NCI-H2196 (cell line): Measurements from ENCODE around the gene LSM2.
"Not testable (repeated sequence)": the region's sequence is repeated elsewhere in the genome, so short reads cannot be mapped to it uniquely, and the experiment has no call there.

Experiments used
- DNase-seq: peaks from one replicate; lab custom pipeline; 2025; ENCODE audit not compliant: unreplicated experiment; lab: John Stamatoyannopoulos, UW

Gene LSM2

DNA sequence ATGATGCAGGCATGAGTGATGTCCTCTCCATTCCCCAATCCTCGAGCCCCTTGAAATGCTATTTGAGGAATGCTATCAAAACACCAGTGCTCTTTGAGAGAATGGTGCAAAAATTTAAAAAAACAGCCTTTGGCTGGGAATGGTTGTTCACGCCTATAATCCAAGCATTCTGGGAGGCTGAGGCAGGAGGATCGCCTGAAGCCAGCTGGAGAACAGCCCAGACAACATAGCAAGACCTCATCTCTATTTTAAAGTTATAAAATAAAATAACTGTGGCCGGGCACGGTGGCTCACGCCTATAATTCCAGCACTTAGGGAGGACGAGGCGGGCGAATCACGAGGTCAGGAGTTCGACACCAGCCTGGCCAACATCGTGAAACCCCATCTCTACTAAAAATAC lies 7.0 kb downstream of the LSM2 start:
- DNase-seq: no peak

GRCh38 chr6:31797588-31797987 lies 9.2 kb downstream of the LSM2 start:
- DNase-seq: no peak

- no peak for DNase-seq
Observed at GRCh38 chr6:31796993-31797385, 9.8 kb downstream of the LSM2 start.

- peak; percentile 94 for DNase-seq
Observed at GRCh38 chr6:31795616-31796298, 11.0 kb downstream of the LSM2 start, which contains the start of gene VARS1. TSS of gene VARS1 (minus strand) at chr6:31795752. CDS start at chr6:31795217, 535 bp downstream.

DNA sequence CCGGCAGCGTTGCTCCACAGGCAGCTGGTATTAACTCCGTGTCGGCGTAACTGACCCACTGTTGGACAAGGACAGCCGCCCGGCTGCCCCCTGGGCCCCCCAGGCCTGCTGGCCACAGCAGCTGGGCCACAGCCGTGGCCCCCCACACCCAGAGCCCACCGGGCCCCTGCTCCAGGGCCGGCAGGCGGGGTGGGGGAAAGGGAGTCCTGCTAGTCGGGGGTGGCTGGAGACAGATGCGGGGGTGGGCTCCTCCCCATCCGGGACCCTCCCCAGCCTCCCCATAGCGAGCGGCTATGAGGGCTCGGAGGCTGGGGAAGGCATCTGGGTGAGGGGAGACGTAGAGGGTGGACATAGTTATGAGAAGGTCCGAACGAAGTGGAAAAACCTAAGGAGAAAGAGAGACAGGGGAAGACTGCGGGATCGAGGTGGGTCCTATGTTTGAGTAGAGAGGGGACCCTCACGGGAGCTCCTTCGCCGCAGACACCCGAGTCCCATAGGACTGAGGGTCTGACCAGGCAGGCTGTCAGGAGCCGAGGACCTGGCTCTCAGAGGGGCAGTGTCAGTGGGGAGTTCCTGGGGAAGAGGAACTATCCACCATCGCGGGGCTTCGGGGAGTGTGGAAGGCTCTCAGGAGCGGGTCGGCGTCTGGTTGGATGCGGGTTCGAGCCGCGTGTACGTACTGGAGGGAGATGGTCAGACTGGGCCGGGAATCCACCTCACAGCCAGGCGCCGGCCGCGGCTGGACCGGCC lies 11.7 kb downstream of the LSM2 start:
- DNase-seq: no peak

- no peak for DNase-seq
Observed at GRCh38 chr6:31794294-31794865, 12.4 kb downstream of the LSM2 start.

GRCh38 chr6:31793927-31794245 lies 12.9 kb downstream of the LSM2 start:
- not testable (repeated sequence) for DNase-seq

DNA sequence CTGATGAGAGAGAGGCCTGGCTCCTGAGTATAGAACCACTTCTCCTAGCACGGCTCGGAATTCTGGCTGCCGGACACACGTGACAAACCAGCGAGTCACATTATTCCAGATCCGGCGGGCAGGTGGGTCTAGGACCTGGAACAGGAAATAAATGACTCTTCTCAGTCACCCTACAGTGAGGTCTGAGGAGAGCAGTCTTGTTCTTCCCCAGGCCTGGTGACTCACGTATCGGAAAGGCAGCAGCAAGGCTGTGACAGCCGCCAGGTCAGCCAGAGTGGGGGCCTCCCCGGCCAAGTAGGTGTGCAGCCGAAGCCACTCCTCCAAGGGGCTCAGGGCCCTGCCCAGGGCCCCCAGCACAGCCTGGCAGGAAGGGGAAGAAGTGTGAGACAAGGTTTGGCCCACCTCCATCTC lies 14.0 kb downstream of the LSM2 start:
- no peak for DNase-seq

DNA sequence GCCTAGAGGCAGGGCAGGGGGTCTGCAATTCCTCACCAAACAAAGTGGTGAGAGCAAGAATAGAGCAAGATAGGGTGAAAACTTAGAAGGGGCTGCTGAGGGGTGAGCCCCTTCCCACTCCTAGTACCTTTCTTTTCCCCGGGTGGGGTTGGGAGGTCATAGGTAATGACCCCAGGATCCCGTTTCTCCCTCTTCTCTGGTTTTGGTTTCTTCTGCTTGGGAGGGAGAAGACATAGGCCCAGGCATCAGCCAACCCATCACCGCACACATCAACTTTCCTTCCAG lies 14.7 kb downstream of the LSM2 start:
- DNase-seq: no peak

DNA sequence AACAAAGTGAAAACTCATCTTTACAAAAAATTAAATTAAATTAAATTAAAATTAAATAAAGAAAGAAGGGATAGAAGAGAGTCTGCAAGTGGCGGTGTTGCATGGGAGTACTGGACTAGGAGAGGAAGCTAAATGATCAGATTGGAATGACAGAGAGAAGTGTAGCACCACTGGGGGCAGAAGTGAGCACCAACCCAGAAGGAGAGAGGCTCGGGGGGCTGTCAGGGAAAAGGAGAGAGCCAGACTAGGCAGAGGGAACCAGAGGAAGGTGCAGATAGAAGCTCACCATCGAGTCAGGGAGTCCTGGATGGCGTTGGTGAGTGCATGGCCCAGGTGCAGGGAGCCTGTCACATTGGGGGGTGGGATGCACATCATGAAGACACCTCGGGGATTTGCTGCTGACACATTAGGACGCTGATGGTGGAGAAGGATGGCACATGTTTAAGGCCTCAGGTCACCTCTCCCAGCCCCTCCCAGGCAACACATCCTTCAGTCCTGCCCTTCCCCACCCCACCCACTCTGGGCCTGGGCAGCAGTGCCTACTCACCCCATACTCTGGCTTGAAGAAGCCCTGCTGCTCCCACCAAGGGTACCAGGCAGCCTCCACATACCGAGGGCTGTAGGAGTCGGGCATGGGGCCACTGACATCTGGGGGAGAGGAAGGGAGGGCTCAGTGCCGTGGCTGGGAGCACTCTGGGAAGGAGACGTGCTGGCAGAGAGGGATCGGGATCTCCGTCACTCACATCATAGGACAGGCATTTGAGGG lies 15.3 kb downstream of the LSM2 start:
- DNase-seq: peak; percentile 37

DNA sequence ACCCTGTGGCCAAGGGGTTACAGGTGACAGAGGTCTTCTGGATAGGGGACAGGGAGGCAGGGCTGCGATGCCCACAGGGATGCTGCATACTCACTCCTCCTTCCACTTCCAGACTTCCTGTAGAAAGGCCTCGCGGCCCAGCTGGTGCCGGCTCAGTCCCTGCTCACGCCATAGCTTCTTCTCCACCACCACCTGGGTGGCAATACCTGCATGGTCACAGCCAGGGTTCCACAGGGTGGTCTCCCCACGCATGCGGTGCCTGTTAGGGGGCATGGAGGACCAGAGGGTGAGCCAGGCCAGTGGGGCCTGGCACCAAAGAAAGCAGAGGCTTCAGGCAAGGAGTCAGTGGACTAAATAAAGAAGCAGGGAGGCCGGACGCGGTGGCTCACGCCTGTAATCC lies 21.3 kb downstream of the LSM2 start:
- DNase-seq: no peak

DNA sequence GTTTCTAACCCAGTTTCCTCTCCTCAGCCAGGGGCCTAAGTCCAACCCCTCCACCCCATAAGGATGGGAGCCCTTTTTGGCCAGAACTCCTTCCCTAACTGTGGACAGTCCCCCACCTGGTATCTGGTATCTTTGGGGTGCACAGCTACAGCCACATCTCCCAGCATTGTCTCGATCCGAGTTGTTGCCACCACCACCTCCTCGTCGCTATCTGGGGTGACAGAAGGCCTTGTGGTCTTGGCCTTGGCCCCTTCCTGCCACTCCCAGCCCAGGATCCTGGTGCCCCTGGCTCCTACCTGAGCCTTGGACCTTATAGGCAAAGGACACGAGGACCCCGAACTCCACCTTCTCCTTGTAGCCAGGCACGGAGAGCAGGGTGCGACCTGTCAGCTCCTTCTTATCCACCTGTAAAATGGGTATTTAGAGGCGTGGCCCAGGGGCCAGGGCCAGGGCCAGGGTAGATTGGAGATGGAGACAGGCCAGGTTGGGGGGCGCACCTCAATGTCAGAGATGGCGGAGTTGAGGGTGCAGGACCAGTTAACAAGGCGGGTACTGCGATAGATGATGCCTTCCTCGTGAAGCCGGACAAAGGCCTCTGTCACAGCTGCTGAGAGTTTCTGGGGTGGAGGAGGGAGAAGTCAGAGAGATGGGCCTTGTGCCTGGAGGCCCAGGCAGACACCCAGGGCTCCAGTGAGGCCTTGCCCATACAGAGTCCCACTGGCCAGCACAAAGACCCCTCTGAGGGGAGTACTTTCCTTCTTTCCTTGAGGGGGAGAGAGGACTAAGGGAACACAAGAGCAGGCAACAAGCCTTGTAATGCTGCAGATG lies 22.5 kb downstream of the LSM2 start:
- no peak for DNase-seq

DNA sequence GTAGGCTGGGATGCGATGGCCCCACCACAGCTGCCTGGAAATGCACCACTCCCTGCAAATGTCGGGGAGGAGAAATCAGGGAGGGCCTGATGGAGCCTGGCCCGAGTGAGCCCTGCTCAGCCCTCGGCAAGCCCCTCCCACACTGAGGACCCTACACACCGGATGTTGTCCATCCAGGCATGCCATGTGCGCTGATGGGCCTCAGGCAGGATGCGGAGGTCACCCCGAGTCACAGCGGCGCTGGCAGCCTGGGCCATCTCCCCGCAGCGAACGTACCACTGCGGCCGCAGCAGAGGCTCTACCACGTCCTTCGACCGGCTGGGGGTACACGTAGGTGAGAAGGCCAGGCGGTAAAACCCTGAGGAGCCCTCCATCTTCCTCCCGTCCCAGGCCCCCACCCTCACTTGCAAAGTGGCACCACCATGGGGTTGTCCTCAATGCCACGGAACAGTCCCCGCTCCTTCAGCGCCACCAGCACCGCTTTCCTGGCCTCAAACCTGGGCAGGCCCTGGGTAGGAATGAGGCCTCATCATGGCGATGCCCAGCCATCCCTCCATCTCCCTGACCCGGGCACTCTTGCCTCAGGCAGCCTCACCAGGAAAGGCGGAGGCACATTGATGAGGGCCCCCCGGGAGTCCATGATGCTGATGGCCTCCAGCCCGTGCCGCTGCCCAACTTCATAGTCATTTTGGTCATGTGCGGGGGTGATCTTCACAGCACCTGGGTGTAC lies 24.5 kb downstream of the LSM2 start:
- DNase-seq: no peak

DNA sequence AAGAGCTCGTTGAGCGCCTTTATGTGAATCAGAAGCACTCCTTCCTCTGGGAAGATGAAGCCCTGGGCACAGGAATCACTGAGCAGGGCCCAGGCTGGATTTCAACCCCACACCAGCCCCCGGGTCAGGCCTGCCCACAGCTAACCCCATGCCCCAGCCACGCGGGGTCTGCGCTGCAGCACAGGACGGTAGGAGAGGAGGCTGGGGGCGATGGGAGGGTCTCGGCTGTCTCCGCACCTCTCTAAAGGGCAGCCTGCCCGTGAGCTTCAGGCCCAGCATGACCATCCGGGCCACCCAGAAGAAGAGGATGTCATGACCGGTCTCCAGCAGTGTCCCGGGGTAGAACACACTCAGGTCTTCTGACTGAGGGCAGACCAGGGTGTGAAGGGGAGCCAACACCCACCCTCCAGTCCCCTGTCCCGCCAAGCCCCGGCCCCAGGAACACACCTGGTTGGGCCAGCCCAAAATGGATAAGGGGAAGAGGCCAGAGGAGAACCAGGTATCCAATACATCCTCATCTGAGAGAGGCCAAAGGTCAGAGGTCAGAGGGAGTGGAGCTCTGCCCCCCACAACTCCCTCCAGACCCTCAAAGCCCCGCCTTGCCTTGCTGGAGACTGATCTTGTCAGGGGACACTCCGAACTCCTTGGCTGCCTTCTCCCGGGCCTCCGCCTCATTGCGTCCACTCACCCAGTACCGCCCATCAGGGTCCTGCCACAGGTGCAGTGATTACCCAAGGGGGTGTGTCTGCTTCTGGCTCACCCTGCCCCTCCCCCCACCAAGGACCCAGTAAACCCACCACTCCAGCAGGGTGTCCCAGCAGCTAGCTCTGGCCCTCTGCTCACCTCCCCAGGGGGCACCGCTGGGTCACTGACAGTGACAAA lies 25.3 kb downstream of the LSM2 start:
- no peak for DNase-seq

- no peak for DNase-seq
Observed at GRCh38 chr6:31780507-31781243, 26.1 kb downstream of the LSM2 start.

DNA sequence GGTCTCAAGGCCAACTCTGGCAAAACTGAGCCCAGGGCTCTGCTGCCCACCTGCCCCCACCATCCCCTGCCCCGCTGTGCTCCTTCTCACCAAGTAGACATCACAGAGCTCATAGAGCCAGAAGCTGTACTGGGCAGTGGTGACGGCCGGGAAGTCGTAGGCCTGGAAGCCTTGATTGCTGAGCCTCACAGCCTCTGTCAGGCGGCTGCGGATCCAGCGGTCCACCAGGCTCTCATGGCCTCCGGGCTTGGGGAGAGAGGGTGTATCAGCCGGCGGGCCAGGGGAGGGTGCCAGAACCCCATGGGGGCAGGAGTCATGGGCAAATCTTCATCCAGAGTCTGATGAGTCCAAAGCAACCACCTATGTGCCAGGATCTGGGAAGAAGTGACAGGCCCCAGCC lies 26.9 kb downstream of the LSM2 start:
- no peak for DNase-seq

DNA sequence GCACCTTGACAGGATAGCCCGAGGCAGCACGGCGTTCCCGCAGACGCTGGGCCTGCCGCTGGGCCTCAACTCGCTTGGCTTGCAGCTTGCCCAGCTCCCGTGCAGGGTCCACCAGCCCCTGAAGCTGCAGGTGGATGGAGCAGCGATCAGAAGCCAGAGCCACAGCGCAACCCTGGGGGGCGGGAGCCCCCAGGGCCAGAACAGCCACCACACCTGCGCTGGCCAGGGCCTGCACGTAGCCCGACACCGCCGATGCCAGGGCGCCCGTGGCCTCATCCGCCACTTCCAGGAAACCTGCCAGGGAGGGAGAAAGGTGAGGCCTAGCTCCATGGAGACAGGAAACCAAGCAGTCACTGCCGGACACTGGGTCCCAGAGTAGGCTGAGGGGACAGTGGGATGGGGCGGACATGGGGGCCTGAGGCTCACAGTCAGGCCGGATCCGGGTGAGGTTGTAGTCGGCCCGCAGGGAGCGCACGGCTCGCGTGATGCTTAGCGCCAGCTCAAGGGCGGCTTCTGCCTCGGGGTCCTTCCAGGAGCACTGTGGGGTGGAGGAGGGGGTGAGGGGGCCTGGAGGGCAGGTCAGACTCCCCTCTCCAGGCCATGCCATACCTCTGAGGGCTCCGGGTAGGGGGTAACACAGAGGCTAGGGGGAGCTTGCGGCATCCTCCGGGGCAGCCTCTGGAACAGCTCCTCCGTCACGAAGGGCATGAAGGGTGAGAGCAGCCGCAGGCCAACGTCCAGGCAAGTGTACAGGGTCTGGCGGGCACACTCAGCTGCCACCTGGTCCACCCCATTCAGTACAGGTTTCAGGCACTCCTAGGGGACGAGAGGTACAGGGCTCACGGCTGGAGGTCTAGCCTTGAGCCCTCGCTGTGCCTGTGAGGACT lies 27.5 kb downstream of the LSM2 start:
- no peak for DNase-seq

DNA sequence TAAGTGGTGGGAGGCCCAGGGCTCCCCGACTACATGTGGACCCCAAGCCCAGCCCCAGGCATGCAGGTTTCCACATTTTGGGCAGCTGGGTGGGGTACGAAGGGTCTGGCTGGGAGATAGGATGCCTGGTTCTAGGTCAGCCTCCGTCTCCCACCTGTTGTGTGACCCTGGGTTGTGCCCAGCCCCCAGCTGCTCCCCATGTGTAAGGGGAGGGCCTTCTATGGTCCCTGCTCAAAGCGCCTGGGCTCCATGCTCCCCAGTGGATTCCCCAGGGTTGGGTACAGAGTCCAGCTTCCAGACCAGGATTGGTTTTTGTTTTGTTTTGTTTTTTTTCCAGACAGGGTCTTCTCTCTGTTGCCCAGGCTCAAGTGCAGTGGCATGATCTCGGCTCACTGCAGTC lies 28.6 kb downstream of the LSM2 start:
- DNase-seq: no peak
